ENCODE data around the gene IKBIP. TPM values are rescaled to one million over a fixed set of nuclear protein-coding genes. Genes with fewer than 3 reads are reported as not detected.
"Not testable (repeated sequence)": the region's sequence is repeated elsewhere in the genome, so short reads cannot be mapped to it uniquely, and the experiment has no call there.

The IKBIP gene
- total RNA-seq, 1 experiment from 2014 or later: 16.5 TPM

- TF ChIP-seq, protein P1, sequence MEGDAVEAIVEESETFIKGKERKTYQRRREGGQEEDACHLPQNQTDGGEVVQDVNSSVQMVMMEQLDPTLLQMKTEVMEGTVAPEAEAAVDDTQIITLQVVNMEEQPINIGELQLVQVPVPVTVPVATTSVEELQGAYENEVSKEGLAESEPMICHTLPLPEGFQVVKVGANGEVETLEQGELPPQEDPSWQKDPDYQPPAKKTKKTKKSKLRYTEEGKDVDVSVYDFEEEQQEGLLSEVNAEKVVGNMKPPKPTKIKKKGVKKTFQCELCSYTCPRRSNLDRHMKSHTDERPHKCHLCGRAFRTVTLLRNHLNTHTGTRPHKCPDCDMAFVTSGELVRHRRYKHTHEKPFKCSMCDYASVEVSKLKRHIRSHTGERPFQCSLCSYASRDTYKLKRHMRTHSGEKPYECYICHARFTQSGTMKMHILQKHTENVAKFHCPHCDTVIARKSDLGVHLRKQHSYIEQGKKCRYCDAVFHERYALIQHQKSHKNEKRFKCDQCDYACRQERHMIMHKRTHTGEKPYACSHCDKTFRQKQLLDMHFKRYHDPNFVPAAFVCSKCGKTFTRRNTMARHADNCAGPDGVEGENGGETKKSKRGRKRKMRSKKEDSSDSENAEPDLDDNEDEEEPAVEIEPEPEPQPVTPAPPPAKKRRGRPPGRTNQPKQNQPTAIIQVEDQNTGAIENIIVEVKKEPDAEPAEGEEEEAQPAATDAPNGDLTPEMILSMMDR (conservative IDR thresholded peaks at IDR 0.05): no peak
- Histone ChIP-seq H3K27ac (ENCODE audit: insufficient read length, low read depth, low read length) (no peak overlapping the region), H2AFZ (ENCODE audit: low read length) (no peak overlapping the region), H3K56ac (ENCODE audit: insufficient read length, low read depth, low read length) (no peak overlapping the region), H3K23ac (ENCODE audit: insufficient read length, low read depth, low read length) (no peak overlapping the region), H3K18ac (ENCODE audit: insufficient read length, low read depth, low read length) (no peak overlapping the region), H2BK12ac (ENCODE audit: insufficient read length, low read depth, low read length) (no peak overlapping the region), H4K5ac (ENCODE audit: insufficient read length, low read depth, low read length) (no peak overlapping the region), H3K4ac (ENCODE audit: low read depth, low read length) (no peak overlapping the region), H2AK5ac (ENCODE audit: insufficient read length, low read length) (no peak overlapping the region), H3K4me1 (ENCODE audit: insufficient read depth, low read length) (no peaks in the 10 kb centered on the region), H3K79me2 (ENCODE audit: insufficient read depth, low read length) (no peaks in the 10 kb centered on the region), H2BK5ac (ENCODE audit: insufficient read length, low read length) (no peak overlapping the region), H2BK120ac (ENCODE audit: low read depth, low read length, poor library complexity, severe bottlenecking) (no peak overlapping the region), H3K14ac (ENCODE audit: insufficient read depth, low read length) (no peak overlapping the region), H3K27me3 (ENCODE audit: insufficient read depth, low read length) (no peaks in the 10 kb centered on the region; the same call in 1 of the 2 replicates), H4K20me1 (ENCODE audit: control insufficient read depth, insufficient read depth, insufficient read length) (no peaks in the 10 kb centered on the region), H3K23me2 (ENCODE audit: insufficient read length, low read depth, low read length, poor library complexity, severe bottlenecking) (no peaks in the 10 kb centered on the region), H3K4me2 (ENCODE audit: insufficient read depth, insufficient read length, low read length) (no peak overlapping the region), H2BK20ac (ENCODE audit: low read depth, low read length, poor library complexity, severe bottlenecking) (no peak overlapping the region), H4K8ac (replicated peaks; ENCODE audit: insufficient read length, low read depth, low read length) (no peak overlapping the region), H2BK15ac (ENCODE audit: low read depth, low read length) (no peak overlapping the region), H4K91ac (ENCODE audit: insufficient read length, low read depth, low read length) (no peak overlapping the region), H3T11ph (ENCODE audit: low read length) (no peak overlapping the region), H3K9me3 (ENCODE audit: control insufficient read depth, low read depth, low read length) (no peaks in the 10 kb centered on the region), H3K79me1 (ENCODE audit: insufficient read depth, low read depth, low read length, poor library complexity, severe bottlenecking) (no peaks in the 10 kb centered on the region), H3K9ac (ENCODE audit: extremely low read depth, insufficient read length, low read length) (no peak overlapping the region)
- WGBS (ENCODE audit: extremely low coverage, insufficient read length, low lambda C conversion rate): no CpG with 5 or more reads among the region's 1 CpG
- no peaks in the 10 kb centered on the region for H3K27me3 Mint-ChIP-seq (ENCODE audit: low read depth)
- H3K36me3 Mint-ChIP-seq (ENCODE audit: insufficient read depth in 1 of 3, low read depth in 3 of 3): no peaks in the 10 kb centered on the region
- no peaks in the 10 kb centered on the region for H3K9me3 Mint-ChIP-seq
- no peak overlapping the region for H3K4me3 Mint-ChIP-seq
- DNase-seq: no peak
- H3K4me1 Mint-ChIP-seq: no peaks in the 10 kb centered on the region
- H3K27ac Mint-ChIP-seq: no peak overlapping the region
Observed at GRCh38 chr12:98578392-98578791, 66.2 kb downstream of the IKBIP start.

- whole genome bisulfite sequencing (ENCODE audit: extremely low coverage, insufficient read length, low lambda C conversion rate): no CpG with 5 or more reads among the region's 2 CpGs
- H3K18ac ChIP-seq (ENCODE audit: insufficient read length, low read depth, low read length); H3K4me3 Mint-ChIP-seq: not testable (repeated sequence)
Observed at GRCh38 chr12:98576795-98577194, 67.8 kb downstream of the IKBIP start.

More at GRCh38 chr12:98576795-98577194, 67.8 kb downstream of the IKBIP start:
- not testable (repeated sequence) for H3K4ac ChIP-seq (ENCODE audit: low read depth, low read length); H3K79me2 ChIP-seq (ENCODE audit: insufficient read depth, low read length); H3K79me1 ChIP-seq (ENCODE audit: insufficient read depth, low read depth, low read length, poor library complexity, severe bottlenecking); H2BK12ac ChIP-seq (ENCODE audit: insufficient read length, low read depth, low read length); H3K4me1 ChIP-seq (ENCODE audit: insufficient read depth, low read length); H3K27me3 Mint-ChIP-seq (ENCODE audit: low read depth); H4K91ac ChIP-seq (ENCODE audit: insufficient read length, low read depth, low read length); H3K36me3 Mint-ChIP-seq (ENCODE audit: insufficient read depth in 1 of 3, low read depth in 3 of 3); DNase-seq; H3K9me3 Mint-ChIP-seq; H4K5ac ChIP-seq (ENCODE audit: insufficient read length, low read depth, low read length); H2BK5ac ChIP-seq (ENCODE audit: insufficient read length, low read length); H3K14ac ChIP-seq (ENCODE audit: insufficient read depth, low read length); H2BK15ac ChIP-seq (ENCODE audit: low read depth, low read length); H3K23ac ChIP-seq (ENCODE audit: insufficient read length, low read depth, low read length); H4K20me1 ChIP-seq (ENCODE audit: control insufficient read depth, insufficient read depth, insufficient read length); H3K9ac ChIP-seq (ENCODE audit: extremely low read depth, insufficient read length, low read length); H3K56ac ChIP-seq (ENCODE audit: insufficient read length, low read depth, low read length); H3K27me3 ChIP-seq (ENCODE audit: insufficient read depth, low read length); H3K4me1 Mint-ChIP-seq; H2AFZ ChIP-seq (ENCODE audit: low read length); H2AK5ac ChIP-seq (ENCODE audit: insufficient read length, low read length); H2BK20ac ChIP-seq (ENCODE audit: low read depth, low read length, poor library complexity, severe bottlenecking); H3K4me2 ChIP-seq (ENCODE audit: insufficient read depth, insufficient read length, low read length); H3K27ac ChIP-seq (ENCODE audit: insufficient read length, low read depth, low read length); H3T11ph ChIP-seq (ENCODE audit: low read length); H3K9me3 ChIP-seq (ENCODE audit: control insufficient read depth, low read depth, low read length); H3K23me2 ChIP-seq (ENCODE audit: insufficient read length, low read depth, low read length, poor library complexity, severe bottlenecking); H3K27ac Mint-ChIP-seq; H4K8ac ChIP-seq (replicated peaks; ENCODE audit: insufficient read length, low read depth, low read length); H2BK120ac ChIP-seq (ENCODE audit: low read depth, low read length, poor library complexity, severe bottlenecking)

Data from H9 (cell line).